NT2/D1 (cell line): Measurements from ENCODE around the gene LAMA5.
A peak's percentile ranks its signal among the peaks of the same experiment; 100 is the strongest.

ENCODE experiments used
- DNase-seq: peaks from one replicate; pipeline ENCODE4 v3.0.0-alpha.2; 2011; ENCODE audit warnings: low read depth, low spot score
- H3K27me3 ChIP-seq: 2 replicates; pipeline ENCODE4 v1.6.0; 2011; ENCODE audit warnings: mild to moderate bottlenecking; ENCODE audit not compliant: insufficient read length, insufficient read depth
- H3K36me3 ChIP-seq: 2 replicates; pipeline ENCODE4 v1.6.1; 2011; ENCODE audit warnings: mild to moderate bottlenecking, low read length, mixed read lengths; ENCODE audit not compliant: insufficient read depth, insufficient read length
- H3K4me1 ChIP-seq: 2 replicates; pipeline ENCODE4 v1.5.1; 2011; ENCODE audit not compliant: insufficient read depth, insufficient read length
- H3K4me3 ChIP-seq: 2 replicates; pipeline ENCODE4 v1.5.1; 2011; ENCODE audit warnings: low read depth; ENCODE audit not compliant: insufficient read length
- H3K9ac ChIP-seq: 2 replicates; pipeline ENCODE4 v1.6.0; 2011; ENCODE audit warnings: low read depth; ENCODE audit not compliant: insufficient read length
- H3K9me3 ChIP-seq: 2 replicates; pipeline ENCODE4 v1.5.1; 2011; ENCODE audit warnings: mild to moderate bottlenecking, low read length; ENCODE audit not compliant: insufficient read depth
- SUZ12 ChIP-seq: IDR thresholded peaks from 2 replicates; pipeline ENCODE4 v1.6.1; 2011; ENCODE audit not compliant: insufficient read length, insufficient read depth; ENCODE audit errors: extremely low read depth
- YY1 ChIP-seq: IDR thresholded peaks from 2 replicates; pipeline ENCODE4 v1.6.1; 2011; ENCODE audit not compliant: insufficient read length, insufficient read depth
- ZNF274 ChIP-seq: IDR thresholded peaks from 2 replicates; pipeline ENCODE4 v1.6.1; 2011; ENCODE audit warnings: mild to moderate bottlenecking, low read depth, low read length

LAMA5 gene

DNA sequence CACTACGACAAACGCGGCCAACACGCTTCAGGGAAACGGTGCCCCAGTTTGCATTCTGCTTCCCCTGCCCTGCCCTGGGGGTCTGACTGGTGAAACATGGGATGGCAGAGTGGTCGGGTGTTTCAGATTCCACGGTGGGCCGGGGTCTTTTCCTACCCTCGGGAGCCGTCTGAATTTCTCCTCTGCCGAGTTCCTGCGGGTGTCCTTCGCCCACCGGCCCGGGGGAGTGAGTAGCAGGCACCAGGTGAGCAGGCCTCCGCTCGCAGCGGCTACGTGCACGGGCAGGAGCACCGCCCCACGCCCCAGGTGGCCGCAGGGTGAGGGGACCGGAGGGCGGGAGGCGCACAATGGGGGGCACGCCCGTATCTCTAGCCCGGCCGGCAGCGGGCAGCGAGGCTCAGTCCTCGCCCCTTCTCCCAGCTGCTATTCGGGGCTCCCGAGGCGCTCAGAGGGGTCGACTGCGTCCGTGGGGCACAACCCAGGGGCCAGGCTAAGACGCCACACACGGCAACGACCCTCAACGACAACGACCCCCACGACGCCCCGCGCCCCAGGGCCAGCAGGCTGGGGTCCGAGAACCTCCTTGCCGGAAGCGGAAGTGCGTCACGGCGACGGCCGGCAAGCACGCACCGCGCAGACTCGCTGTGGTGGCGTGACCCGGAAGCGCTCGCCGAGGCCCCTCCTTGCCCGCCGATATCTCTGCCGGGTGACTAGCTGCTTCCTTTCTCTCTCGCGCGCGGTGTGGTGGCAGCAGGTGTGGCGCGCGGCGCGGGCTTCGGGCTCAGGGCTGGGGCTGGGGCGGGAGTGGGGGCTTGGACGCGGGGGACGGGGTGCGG, 19.5 kb upstream of the LAMA5 start, which contains the start of gene RPS21:
Gene RPS21 (plus strand): TSS at position 721 of the 836 bp plus-strand sequence. CDS start 236 bp downstream, outside the sequence.
- H3K4me3 ChIP-seq, result peak within 1 kb of the TSS; percentile 99
- peaks cover 71% of the 10 kb centered on the region for H3K36me3 ChIP-seq
- TF ChIP-seq SUZ12, result no peak
- TF ChIP-seq YY1, result no peak

DNA sequence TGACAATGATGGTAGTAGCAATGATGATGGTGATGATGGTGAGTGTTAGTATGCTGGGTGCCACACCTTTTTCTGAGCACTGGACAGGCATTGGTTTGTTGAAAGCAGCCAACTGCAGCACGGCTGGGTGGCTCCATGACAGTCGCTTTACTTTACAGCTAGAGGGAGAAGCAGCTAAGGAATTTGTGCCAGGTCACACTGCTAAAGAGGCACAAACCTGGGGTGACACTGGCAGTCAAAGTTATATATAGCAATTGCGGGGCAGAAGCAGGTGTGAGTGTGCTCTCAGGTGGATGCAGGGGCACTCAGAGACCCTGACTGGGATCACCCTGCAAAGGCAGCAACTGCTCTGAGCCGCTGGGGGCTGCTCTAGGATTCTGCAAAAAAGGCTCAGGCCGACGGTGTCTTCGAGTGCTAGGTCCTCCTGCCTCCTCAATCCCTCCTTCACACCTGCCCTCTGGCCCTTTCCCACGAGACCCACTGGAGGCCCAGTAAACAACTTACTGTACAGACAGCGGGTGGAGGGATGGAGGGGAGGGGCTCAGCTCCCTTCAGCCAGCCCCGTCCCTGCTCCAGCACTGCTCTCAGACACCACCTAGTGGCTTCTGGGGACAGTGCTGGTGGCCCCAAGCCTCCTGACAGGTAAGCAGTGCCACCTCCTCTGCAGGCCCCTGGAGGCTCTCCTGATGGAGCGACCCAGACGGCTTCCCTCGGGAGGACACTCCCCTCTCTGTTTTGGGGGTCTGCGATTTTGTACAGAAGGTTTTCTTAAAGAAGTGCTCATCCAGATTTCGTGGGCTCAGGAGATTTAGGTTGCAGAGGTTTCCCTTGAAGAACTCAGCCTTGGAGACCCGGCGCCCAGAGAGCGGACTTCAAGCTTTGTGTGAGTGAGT, 15.4 kb upstream of the LAMA5 start:
- Histone ChIP-seq H3K4me3 (no peak overlapping the region), H3K27me3 (no peaks in the 10 kb centered on the region), H3K4me1 (peaks cover 23% of the 10 kb centered on the region), H3K9me3 (no peaks in the 10 kb centered on the region), H3K36me3 (peaks cover 35% of the 10 kb centered on the region), H3K9ac (no peak overlapping the region)
- TF ChIP-seq ZNF274 (no peak), YY1 (no peak), SUZ12 (no peak)
- peak; percentile 87 for DNase-seq

More for the DNA sequence above, 19.5 kb upstream of the LAMA5 start, which contains the start of gene RPS21:
- Histone ChIP-seq H3K9me3 (no peaks in the 10 kb centered on the region), H3K27me3 (no peaks in the 10 kb centered on the region), H3K4me1 (peaks cover 9% of the 10 kb centered on the region), H3K9ac (peak within 1 kb of the TSS; percentile 100)
- peak; percentile 90 for DNase-seq

DNA sequence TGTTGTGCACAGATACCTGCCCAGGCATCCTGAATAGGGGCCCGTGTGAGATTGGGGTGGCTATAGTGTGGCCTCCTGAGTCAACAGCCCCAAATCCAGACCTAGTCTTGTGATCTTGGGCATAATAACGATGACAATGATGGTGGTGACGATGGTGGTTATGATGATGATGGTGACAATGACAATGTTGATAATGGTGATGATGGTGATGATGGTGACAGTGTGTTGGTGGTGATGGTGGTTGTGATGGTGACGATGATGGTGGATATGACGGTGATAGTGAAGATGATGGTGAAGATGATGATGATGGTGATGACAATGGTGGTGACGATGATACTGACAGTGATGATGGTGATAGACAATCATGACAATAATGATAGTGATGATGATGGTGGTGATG, 14.7 kb upstream of the LAMA5 start:
- Histone ChIP-seq H3K4me1 (peaks cover 23% of the 10 kb centered on the region), H3K27me3 (no peaks in the 10 kb centered on the region), H3K4me3 (no peak overlapping the region), H3K36me3 (peaks cover 35% of the 10 kb centered on the region), H3K9ac (no peak overlapping the region), H3K9me3 (no peaks in the 10 kb centered on the region)
- TF ChIP-seq ZNF274, result no peak
- no peak for TF ChIP-seq SUZ12
- no peak for TF ChIP-seq YY1
- DNase-seq, result no peak

DNA sequence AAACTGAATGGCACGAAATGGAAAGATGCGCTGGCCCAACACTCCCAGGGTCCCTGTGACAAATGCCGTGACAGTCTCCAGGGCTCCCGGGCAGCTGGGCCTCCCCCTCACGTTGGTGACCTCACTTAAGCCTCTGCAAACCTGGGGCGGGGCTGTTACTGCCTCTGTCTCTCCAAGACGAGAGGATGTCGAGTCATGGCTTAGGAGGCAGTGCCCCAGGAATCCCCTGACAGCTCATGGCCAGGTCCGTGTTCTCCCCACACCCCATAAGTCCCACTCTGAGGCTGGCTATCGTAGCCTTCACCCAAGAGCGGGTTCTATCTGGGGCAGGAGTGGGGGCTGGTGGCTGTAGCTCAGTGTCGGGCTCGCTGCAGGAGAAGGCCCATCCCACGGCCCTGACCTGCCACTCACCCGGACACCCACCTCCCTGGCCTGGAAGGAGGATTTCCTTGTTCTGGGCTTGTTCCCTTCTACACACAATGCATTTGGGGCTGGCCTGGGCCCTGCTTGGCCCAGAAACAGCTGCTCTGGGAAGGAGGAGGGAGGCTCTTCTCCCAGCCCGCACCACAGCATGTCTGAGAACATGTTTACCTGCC, 14.2 kb upstream of the LAMA5 start:
- TF ChIP-seq ZNF274 (no peak), SUZ12 (no peak), YY1 (no peak)
- Histone ChIP-seq H3K27me3 (no peaks in the 10 kb centered on the region), H3K36me3 (peaks cover 35% of the 10 kb centered on the region), H3K4me3 (no peak overlapping the region), H3K9ac (no peak overlapping the region), H3K9me3 (no peaks in the 10 kb centered on the region), H3K4me1 (peaks cover 25% of the 10 kb centered on the region)
- no peak for DNase-seq

DNA sequence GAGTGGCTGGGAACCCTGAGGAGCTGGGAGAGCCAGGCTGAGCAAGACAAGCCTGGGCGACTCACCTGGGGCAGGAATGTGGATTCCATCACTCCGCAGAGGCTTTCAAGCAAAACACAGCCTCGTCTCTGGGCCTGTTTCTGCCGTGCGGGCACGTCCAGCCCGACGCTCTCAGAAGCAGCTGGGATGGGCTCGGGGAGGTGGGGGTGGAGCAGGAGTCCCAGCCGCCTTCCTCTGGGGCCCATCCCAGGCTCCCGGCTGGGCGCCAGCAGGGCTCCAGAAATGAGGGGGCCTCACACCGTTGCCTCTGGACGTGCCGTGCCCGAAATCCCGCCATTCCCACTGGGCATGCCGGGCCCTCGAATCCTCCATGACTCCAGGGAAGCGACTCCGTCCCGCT, 11.1 kb upstream of the LAMA5 start:
- DNase-seq, result no peak
- Histone ChIP-seq H3K36me3 (peaks cover 23% of the 10 kb centered on the region), H3K9me3 (no peaks in the 10 kb centered on the region; the same call in 1 of the 2 replicates), H3K9ac (peak overlapping the region; percentile 21), H3K4me3 (no peak overlapping the region), H3K27me3 (no peaks in the 10 kb centered on the region), H3K4me1 (peaks cover 38% of the 10 kb centered on the region)
- TF ChIP-seq ZNF274 (no peak), SUZ12 (no peak), YY1 (no peak)

DNA sequence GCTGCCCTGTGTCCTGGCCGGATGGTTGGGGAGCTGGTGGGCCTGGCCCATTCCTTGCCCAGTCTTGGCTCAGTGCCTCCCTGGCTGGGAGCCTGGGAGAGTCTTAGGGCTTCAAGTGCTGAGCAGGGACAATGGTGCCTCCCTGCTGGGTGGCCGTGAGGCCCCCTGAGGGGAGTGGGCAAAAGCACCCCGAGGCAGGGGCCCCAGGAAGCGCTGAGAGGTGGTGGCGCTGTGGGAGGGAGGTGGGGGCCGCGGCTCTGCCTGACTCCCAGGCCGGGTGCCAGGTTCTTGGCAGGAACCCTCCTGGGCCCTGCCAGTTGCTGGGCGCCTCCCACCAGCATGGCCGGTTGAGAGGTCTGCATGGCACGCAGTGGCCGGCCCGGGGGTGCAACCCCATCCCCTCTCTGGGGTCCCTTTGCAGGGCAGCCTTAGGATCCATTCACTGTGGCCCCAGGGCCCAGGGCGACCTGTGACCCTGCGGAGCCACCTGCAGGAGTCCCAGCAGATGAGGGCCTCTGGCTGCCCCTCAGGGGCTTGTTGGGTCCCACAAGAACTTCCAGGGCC, 10.6 kb upstream of the LAMA5 start:
- H3K27me3 ChIP-seq, result no peaks in the 10 kb centered on the region
- no peak for DNase-seq
- no peaks in the 10 kb centered on the region; the same call in 1 of the 2 replicates for H3K9me3 ChIP-seq
- TF ChIP-seq SUZ12 (no peak), YY1 (no peak), ZNF274 (no peak)
- peaks cover 38% of the 10 kb centered on the region for H3K4me1 ChIP-seq
- H3K4me3 ChIP-seq, result no peak overlapping the region
- H3K36me3 ChIP-seq, result peaks cover 19% of the 10 kb centered on the region
- peak overlapping the region; percentile 36 for H3K9ac ChIP-seq
